ENCODE measurements around the gene MPP4.

The MPP4 gene

GRCh38 chr2:201630577-201630976 lies 67.9 kb downstream of the MPP4 start:
- no peaks in the 10 kb centered on the region for H3K9me3 ChIP-seq (ENCODE audit: insufficient read depth, low read length)
- no peaks in the 10 kb centered on the region for H3K79me2 ChIP-seq (ENCODE audit: insufficient read depth, low read length)
- no peak for TF ChIP-seq CTCF (IDR thresholded peaks at IDR 0.05; ENCODE audit: insufficient read depth, low read length, poor library complexity, severe bottlenecking)
- TF ChIP-seq EZH2phosphoT487 (conservative IDR thresholded peaks at IDR 0.05; ENCODE audit: low read length), result no peak
- H2AFZ ChIP-seq (ENCODE audit: low read depth, low read length, severe bottlenecking), result no peak overlapping the region
- H3F3A ChIP-seq (ENCODE audit: insufficient read depth), result no peaks in the 10 kb centered on the region
- no peaks in the 10 kb centered on the region for H4K20me1 ChIP-seq (ENCODE audit: low read depth, low read length)
- no peak overlapping the region for H3K9ac ChIP-seq (ENCODE audit: low read length)
- no peak overlapping the region for H3K4me2 ChIP-seq (ENCODE audit: low read depth, low read length, poor library complexity, severe bottlenecking)
- peaks cover 17% of the 10 kb centered on the region; the same call in 1 of the 2 replicates for H3K36me3 ChIP-seq (ENCODE audit: low read length)
- H3K4me3 ChIP-seq (ENCODE audit: insufficient read depth, low read length, poor library complexity, severe bottlenecking), result no peak overlapping the region
- no peaks in the 10 kb centered on the region for H3K9me2 ChIP-seq (replicated peaks; ENCODE audit: insufficient read depth, low read length)
- no peak overlapping the region for H3K27ac ChIP-seq (ENCODE audit: low read depth, low read length)
- no peaks in the 10 kb centered on the region for H3K27me3 ChIP-seq (ENCODE audit: low read length)

- Histone ChIP-seq H3F3A (ENCODE audit: insufficient read depth) (no peaks in the 10 kb centered on the region), H3K4me3 (ENCODE audit: insufficient read depth, low read length, poor library complexity, severe bottlenecking) (no peak overlapping the region), H3K27me3 (ENCODE audit: low read length) (no peaks in the 10 kb centered on the region), H3K9ac (ENCODE audit: low read length) (no peak overlapping the region), H3K9me3 (ENCODE audit: insufficient read depth, low read length) (no peaks in the 10 kb centered on the region), H3K79me2 (ENCODE audit: insufficient read depth, low read length) (no peaks in the 10 kb centered on the region), H3K9me2 (replicated peaks; ENCODE audit: insufficient read depth, low read length) (no peaks in the 10 kb centered on the region), H3K4me2 (ENCODE audit: low read depth, low read length, poor library complexity, severe bottlenecking) (no peak overlapping the region), H2AFZ (ENCODE audit: low read depth, low read length, severe bottlenecking) (no peak overlapping the region), H4K20me1 (ENCODE audit: low read depth, low read length) (no peaks in the 10 kb centered on the region), H3K27ac (ENCODE audit: low read depth, low read length) (no peak overlapping the region), H3K36me3 (ENCODE audit: low read length) (peaks cover 16% of the 10 kb centered on the region; the same call in 1 of the 2 replicates)
- TF ChIP-seq EZH2phosphoT487 (conservative IDR thresholded peaks at IDR 0.05; ENCODE audit: low read length) (no peak), CTCF (IDR thresholded peaks at IDR 0.05; ENCODE audit: insufficient read depth, low read length, poor library complexity, severe bottlenecking) (no peak)
Measured at GRCh38 chr2:201628545-201628944, 69.9 kb downstream of the MPP4 start.

- Histone ChIP-seq H3F3A (ENCODE audit: insufficient read depth) (no peaks in the 10 kb centered on the region), H3K9me3 (ENCODE audit: insufficient read depth, low read length) (no peaks in the 10 kb centered on the region), H3K79me2 (ENCODE audit: insufficient read depth, low read length) (no peaks in the 10 kb centered on the region), H3K4me3 (ENCODE audit: insufficient read depth, low read length, poor library complexity, severe bottlenecking) (no peak overlapping the region), H3K4me2 (ENCODE audit: low read depth, low read length, poor library complexity, severe bottlenecking) (no peak overlapping the region), H3K27me3 (ENCODE audit: low read length) (no peaks in the 10 kb centered on the region), H3K36me3 (ENCODE audit: low read length) (peaks cover 4% of the 10 kb centered on the region; the same call in 1 of the 2 replicates), H3K9me2 (replicated peaks; ENCODE audit: insufficient read depth, low read length) (no peaks in the 10 kb centered on the region), H3K27ac (ENCODE audit: low read depth, low read length) (no peak overlapping the region), H4K20me1 (ENCODE audit: low read depth, low read length) (no peaks in the 10 kb centered on the region), H2AFZ (ENCODE audit: low read depth, low read length, severe bottlenecking) (no peak overlapping the region), H3K9ac (ENCODE audit: low read length) (no peak overlapping the region)
- TF ChIP-seq EZH2phosphoT487 (conservative IDR thresholded peaks at IDR 0.05; ENCODE audit: low read length), result no peak
- no peak for TF ChIP-seq CTCF (IDR thresholded peaks at IDR 0.05; ENCODE audit: insufficient read depth, low read length, poor library complexity, severe bottlenecking)
Measured at GRCh38 chr2:201622306-201622970, 76.0 kb downstream of the MPP4 start.
